H1 (cell line): ENCODE measurements around the gene FIBIN. TPM values are rescaled to one million over a fixed set of nuclear protein-coding genes. Genes with fewer than 3 reads are reported as not detected.

ENCODE experiments used
- CTCF ChIA-PET: fragments of 300-600 bp; sonication (Branson Sonifier 250); formaldehyde crosslinking; loops from one replicate; lab custom pipeline; 2021; ENCODE audit not compliant: partially characterized antibody; lab: Charles Lee
- POLR2A ChIA-PET: fragments of 300-600 bp; sonication (Branson Sonifier 250); formaldehyde crosslinking; loops from one replicate; lab custom pipeline; 2021; ENCODE audit warnings: inconsistent platforms; ENCODE audit not compliant: partially characterized antibody; lab: Charles Lee
- DNase-seq, 2 experiments: peaks; one replicate each; pipeline versions ENCODE4 v3.0.0 to v3.0.0-alpha.2; 2010 to 2022; ENCODE audit warnings: low spot score in 2 of 2, low read depth in 1 of 2, mixed read lengths in 1 of 2
- FAIRE-seq: peaks from 2 replicates; lab custom pipeline; 2011; peaks lifted over from hg19 to GRCh38; lab: Jason Lieb, UNC
- H2AFZ ChIP-seq: 2 replicates; pipeline ENCODE4 v1.8.1; 2012; ENCODE audit warnings: low read length, inconsistent platforms
- H2AK5ac ChIP-seq: 2 replicates; pipeline ENCODE4 v1.6.1; 2013; ENCODE audit warnings: low read depth, low read length
- H2BK120ac ChIP-seq: replicated peaks from 2 replicates; pipeline ENCODE3; 2013; ENCODE audit warnings: low read depth, low read length, inconsistent platforms
- H2BK12ac ChIP-seq: 2 replicates; pipeline ENCODE4 v1.6.1; 2013; ENCODE audit warnings: low read depth, low read length
- H2BK15ac ChIP-seq: 2 replicates; pipeline ENCODE4 v1.6.1; 2013; ENCODE audit warnings: low read length
- H2BK20ac ChIP-seq: 2 replicates; pipeline ENCODE4 v1.6.1; 2013; ENCODE audit warnings: low read length
- H2BK5ac ChIP-seq: 2 replicates; pipeline ENCODE4 v1.6.1; 2013; ENCODE audit warnings: low read depth, low read length
- H3K14ac ChIP-seq: 2 replicates; pipeline ENCODE4 v1.6.1; 2013; ENCODE audit warnings: inconsistent platforms; ENCODE audit not compliant: insufficient read length
- H3K18ac ChIP-seq: 2 replicates; pipeline ENCODE4 v1.6.1; 2013; ENCODE audit warnings: low read length; ENCODE audit errors: extremely low read depth
- H3K23ac ChIP-seq: 2 replicates; pipeline ENCODE4 v1.6.1; 2013; ENCODE audit warnings: inconsistent platforms; ENCODE audit not compliant: insufficient read length
- H3K23me2 ChIP-seq: 2 replicates; pipeline ENCODE4 v1.6.1; 2013; ENCODE audit warnings: low read depth, low read length
- H3K27ac ChIP-seq: 2 replicates; pipeline ENCODE4 v1.6.1; 2011; ENCODE audit warnings: low read depth, low read length, inconsistent platforms
- H3K27me3 ChIP-seq, 4 experiments: replicated peaks in 1 of 4; 1 replicate in 1 of 4; 2 replicates in 3 of 4; pipeline versions ENCODE4 v1.6.1 to v1.8.1; 2011 to 2013; ENCODE audit warnings: low read length in 3 of 4, mild to moderate bottlenecking in 3 of 4, inconsistent platforms in 2 of 4, mixed read lengths in 2 of 4, moderate library complexity in 1 of 4; ENCODE audit not compliant: control insufficient read depth in 3 of 4, insufficient read depth in 3 of 4; ENCODE audit errors: extremely low read depth in 1 of 4
- H3K36me3 ChIP-seq, 4 experiments: 2 replicates each; pipeline versions ENCODE4 v1.6.1 to v1.8.1; 2011 to 2013; ENCODE audit warnings: mild to moderate bottlenecking in 4 of 4, low read length in 3 of 4, moderate library complexity in 2 of 4, control low read depth in 1 of 4, inconsistent platforms in 1 of 4; ENCODE audit not compliant: insufficient read depth in 4 of 4, control insufficient read depth in 2 of 4
- H3K4ac ChIP-seq: replicated peaks from 2 replicates; pipeline ENCODE3; 2013; ENCODE audit warnings: low read length, low read depth, mixed read lengths, inconsistent platforms; ENCODE audit not compliant: insufficient read length
- H3K4me1 ChIP-seq, 4 experiments: replicated peaks in 1 of 4; 1 replicate in 1 of 4; 2 replicates in 3 of 4; pipeline versions ENCODE4 v1.6.1 to v1.8.1; 2011 to 2013; ENCODE audit warnings: low read length in 3 of 4, inconsistent platforms in 2 of 4, mixed read lengths in 1 of 4; ENCODE audit not compliant: insufficient read depth in 4 of 4, control insufficient read depth in 3 of 4
- H3K4me2 ChIP-seq, 2 experiments: 2 replicates each; pipeline versions ENCODE4 v1.6.1 to v1.8.1; 2011 to 2013; ENCODE audit warnings: low read depth in 2 of 2, low read length in 2 of 2, control low read depth in 1 of 2, inconsistent platforms in 1 of 2, mild to moderate bottlenecking in 1 of 2; ENCODE audit not compliant: insufficient read depth in 1 of 2
- H3K4me3 ChIP-seq, 4 experiments: fragments of 200-600, 300-600 bp in 1 of 4; sonication (generic), shearing (Covaris generic), sonication (Bioruptor Twin) in 1 of 4; 2 replicates each; pipeline versions ENCODE4 v1.5.1 to v1.8.1; 2011 to 2016; ENCODE audit warnings: low read length in 4 of 4, low read depth in 3 of 4, control low read depth in 2 of 4, inconsistent platforms in 2 of 4, mild to moderate bottlenecking in 2 of 4, mixed read lengths in 1 of 4, moderate library complexity in 1 of 4; ENCODE audit not compliant: insufficient read depth in 2 of 4; ENCODE audit errors: extremely low read depth in 1 of 4
- H3K56ac ChIP-seq: replicated peaks from 2 replicates; pipeline ENCODE3; 2013; ENCODE audit warnings: low read depth, mild to moderate bottlenecking, mixed read lengths, low read length, inconsistent platforms; ENCODE audit not compliant: insufficient read length
- H3K79me1 ChIP-seq: 2 replicates; pipeline ENCODE4 v1.6.1; 2013; ENCODE audit warnings: low read depth, low read length, control low read depth
- H3K79me2 ChIP-seq, 2 experiments: 2 replicates each; pipeline versions ENCODE4 v1.6.1 to v1.8.1; 2012 to 2013; ENCODE audit warnings: low read length in 2 of 2, mild to moderate bottlenecking in 2 of 2, inconsistent platforms in 1 of 2; ENCODE audit not compliant: insufficient read depth in 2 of 2, control insufficient read depth in 1 of 2
- H3K9ac ChIP-seq, 4 experiments: replicated peaks in 1 of 4; 1 replicate in 1 of 4; 2 replicates in 3 of 4; pipeline versions ENCODE4 v1.6.1 to v1.8.1; 2011 to 2013; ENCODE audit warnings: low read depth in 3 of 4, low read length in 3 of 4, control low read depth in 2 of 4, mild to moderate bottlenecking in 2 of 4, moderate library complexity in 2 of 4, inconsistent platforms in 1 of 4; ENCODE audit errors: extremely low read depth in 1 of 4
- H3K9me3 ChIP-seq, 2 experiments: 2 replicates each; pipeline versions ENCODE4 v1.6.1 to v1.8.1; 2012 to 2013; ENCODE audit warnings: mild to moderate bottlenecking in 2 of 2, moderate library complexity in 2 of 2, control low read depth in 1 of 2, inconsistent platforms in 1 of 2, low read depth in 1 of 2, low read length in 1 of 2, mixed read lengths in 1 of 2; ENCODE audit not compliant: insufficient read depth in 2 of 2
- H4K20me1 ChIP-seq, 2 experiments: replicated peaks in 1 of 2; 2 replicates each; pipeline versions ENCODE3 to v1.8.1; 2011 to 2013; ENCODE audit warnings: inconsistent platforms in 2 of 2, low read length in 2 of 2, mild to moderate bottlenecking in 1 of 2; ENCODE audit not compliant: insufficient read depth in 2 of 2, control insufficient read depth in 1 of 2
- H4K5ac ChIP-seq: 2 replicates; pipeline ENCODE4 v1.6.1; 2013; ENCODE audit warnings: low read length, low read depth, mixed read lengths, inconsistent platforms; ENCODE audit not compliant: insufficient read length
- H4K8ac ChIP-seq: 2 replicates; pipeline ENCODE4 v1.8.0; 2013; ENCODE audit warnings: mild to moderate bottlenecking, moderate library complexity, low read length, inconsistent platforms; ENCODE audit not compliant: insufficient read depth; ENCODE audit errors: extremely low read depth
- H4K91ac ChIP-seq: replicated peaks from 2 replicates; pipeline ENCODE3; 2013; ENCODE audit warnings: low read length, mixed read lengths, inconsistent platforms; ENCODE audit not compliant: insufficient read length
- CTBP2 ChIP-seq: IDR thresholded peaks from 2 replicates; pipeline ENCODE4 v1.7.0; 2011; ENCODE audit warnings: borderline replicate concordance, mild to moderate bottlenecking, moderate library complexity, mixed read lengths, low read length; ENCODE audit not compliant: insufficient read depth, insufficient read length
- NANOG ChIP-seq: IDR thresholded peaks from 2 replicates; pipeline ENCODE4 v1.6.1; 2011; ENCODE audit warnings: low read length, low read depth, mild to moderate bottlenecking, inconsistent platforms; ENCODE audit not compliant: insufficient read depth, poor library complexity, severe bottlenecking
- PHF8 ChIP-seq: fragments of 200-600 bp; sonication (generic); conservative IDR thresholded peaks from 2 replicates; pipeline ENCODE4 v1.7.1; 2012; ENCODE audit warnings: low read depth, mild to moderate bottlenecking, inconsistent platforms, low read length, moderate library complexity
- SP4 ChIP-seq: IDR thresholded peaks from 2 replicates; pipeline ENCODE4 v1.6.1; 2012; ENCODE audit warnings: low read length, inconsistent platforms
- SRF ChIP-seq: IDR thresholded peaks from 2 replicates; pipeline ENCODE4 v1.6.1; 2011; ENCODE audit warnings: mild to moderate bottlenecking, low read depth, low read length, moderate library complexity
- SUZ12 ChIP-seq: fragments of 200-600 bp; sonication (generic); IDR thresholded peaks from 2 replicates; pipeline ENCODE4 v1.6.1; 2012; ENCODE audit warnings: mild to moderate bottlenecking, inconsistent platforms, low read length, moderate library complexity, mixed read lengths
- TEAD4 ChIP-seq: IDR thresholded peaks from 2 replicates; pipeline ENCODE4 v1.6.1; 2012; ENCODE audit warnings: low read depth, low read length, inconsistent platforms, mixed read lengths
- WGBS, 2 experiments: shearing (Covaris generic) in 1 of 2; methylation state at CpG; one replicate each; pipeline versions ENCODE4 v1.1.6 to v1.1.7; 2013 to 2015; ENCODE audit warnings: low lambda C conversion rate in 2 of 2, mixed read lengths in 2 of 2, inconsistent platforms in 1 of 2, low coverage in 1 of 2, missing lambda C conversion rate in 1 of 2; ENCODE audit not compliant: insufficient replicate concordance in 2 of 2, insufficient coverage in 1 of 2, insufficient read length in 1 of 2; ENCODE audit errors: extremely low coverage in 1 of 2, missing lambda C conversion rate in 1 of 2; 5-methylcytosine and 5-hydroxymethylcytosine counted together
- polyA plus RNA-seq, 7 experiments: library from polyadenylated mRNA; depleted of rRNA in 3 of 7; stranded (reverse) in 5 of 7; unstranded in 2 of 7; fragments of >200 nt in 5 of 7; fragments of 200-250 nt in 2 of 7; gene quantifications; 1 replicate in 5 of 7; 2 replicates in 1 of 7; 4 replicates in 1 of 7; pipeline versions ENCODE4 v1.2.1 to v1.2.3, GENCODE V29; 2011 to 2013; ENCODE audit warnings: missing spikeins in 2 of 7, mixed read lengths in 2 of 7
- total RNA-seq: library from RNA; stranded (reverse); fragmentation: NEBNext Ultra II Directional; extraction: Animal tissue kit (Norgen Biotek cat#: 25700); gene quantifications from 2 replicates; pipeline ENCODE4 v1.2.1, GENCODE V29; 2021
- TF ChIP-seq, protein P1 (sequence below): IDR thresholded peaks from 2 replicates; pipeline ENCODE4 v1.6.1; 2011; ENCODE audit warnings: low read depth, mild to moderate bottlenecking, low read length; ENCODE audit not compliant: insufficient read depth
- TF ChIP-seq, protein P2 (sequence below): IDR thresholded peaks from 2 replicates; pipeline ENCODE4 v1.6.1; 2012; ENCODE audit warnings: inconsistent platforms
- TF ChIP-seq, protein P3 (sequence below), 3 experiments: IDR thresholded peaks; 1 replicate in 2 of 3; 2 replicates in 1 of 3; pipeline versions ENCODE4 v1.5.1 to v1.6.1; 2011; ENCODE audit warnings: low read length in 3 of 3, mild to moderate bottlenecking in 3 of 3, inconsistent platforms in 2 of 3, low read depth in 1 of 3, moderate library complexity in 1 of 3; ENCODE audit not compliant: insufficient read depth in 1 of 3; ENCODE audit errors: control extremely low read depth in 1 of 3

The FIBIN gene
- total and polyA plus RNA-seq, 2 of the 8 experiments (the other 6 are each of a cell fraction or from before 2014, with no cell fraction given): 0.38 to 0.45 TPM

DNA sequence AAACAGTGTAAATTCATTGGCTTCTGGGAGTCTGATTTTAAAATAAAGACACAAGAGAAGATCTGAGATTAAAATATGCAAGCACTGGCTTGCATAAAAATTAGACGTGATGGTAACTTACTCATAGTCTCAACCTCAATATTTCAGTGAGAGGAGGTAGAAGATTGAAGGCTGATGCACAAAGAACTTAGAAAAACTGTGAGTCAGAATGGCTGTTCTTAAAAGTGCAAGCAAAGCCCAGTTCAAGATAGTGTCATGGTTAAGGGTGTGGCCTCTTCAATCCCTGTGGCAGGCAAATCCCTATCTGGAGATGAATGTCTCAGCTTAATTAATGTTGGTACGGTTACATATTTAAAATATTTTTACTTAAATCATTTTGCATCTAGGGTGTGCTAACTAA is 33.6 kb upstream of the FIBIN start:
- no peak overlapping the region for H3K14ac ChIP-seq
- H3K79me2 ChIP-seq: no peaks in the 10 kb centered on the region
- DNase-seq (no peak), FAIRE-seq (no peak)
- no peaks in the 10 kb centered on the region; the same call in 1 of the 2 replicates for H3K23me2 ChIP-seq
- no peak overlapping the region for H2BK12ac ChIP-seq
- no peaks in the 10 kb centered on the region for H3K27me3 ChIP-seq
- POLR2A ChIA-PET: no interaction called here
- H3K79me1 ChIP-seq: no peaks in the 10 kb centered on the region
- no peak overlapping the region for H2BK15ac ChIP-seq
- no peak overlapping the region for H2BK5ac ChIP-seq
- no peak overlapping the region for H3K56ac ChIP-seq
- CTCF ChIA-PET: interaction anchor here (0.6 kb wide), 1 partner anchor 107 kb away, joined by 3 read pairs; no protein-coding TSS in a partner anchor
- H3K4me2 ChIP-seq: no peak overlapping the region
- H3K9me3 ChIP-seq: 0 out of 4 replicates have a peak, but pooled peaks cover 0 to 2% of the 10 kb centered on the region in 2 experiments
- H3K4ac ChIP-seq: no peak overlapping the region
- H3K18ac ChIP-seq: no peak overlapping the region
- H2AFZ ChIP-seq: no peak overlapping the region
- no peaks in the 10 kb centered on the region for H3K36me3 ChIP-seq
- H2BK20ac ChIP-seq: no peak overlapping the region
- WGBS, 2 experiments: 87% methylated on average over 2 of the region's 2 CpGs; no CpG with 5 or more reads in 1 of the 2 experiments
- no peak overlapping the region for H4K8ac ChIP-seq
- H3K27ac ChIP-seq: no peak overlapping the region
- H2BK120ac ChIP-seq: no peak overlapping the region
- no peak overlapping the region for H3K23ac ChIP-seq
- H4K91ac ChIP-seq: no peak overlapping the region
- no peak overlapping the region for H3K9ac ChIP-seq
- no peak overlapping the region for H2AK5ac ChIP-seq
- H3K4me1 ChIP-seq: no peaks in the 10 kb centered on the region
- H4K5ac ChIP-seq: no peak overlapping the region
- H3K4me3 ChIP-seq: no peak overlapping the region
- H4K20me1 ChIP-seq: no peaks in the 10 kb centered on the region
- TF ChIP-seq SRF (no peak), NANOG (no peak), CTBP2 (no peak), TEAD4 (no peak), SUZ12 (no peak), SP4 (no peak), PHF8 (no peak)
- TF ChIP-seq, protein P1, sequence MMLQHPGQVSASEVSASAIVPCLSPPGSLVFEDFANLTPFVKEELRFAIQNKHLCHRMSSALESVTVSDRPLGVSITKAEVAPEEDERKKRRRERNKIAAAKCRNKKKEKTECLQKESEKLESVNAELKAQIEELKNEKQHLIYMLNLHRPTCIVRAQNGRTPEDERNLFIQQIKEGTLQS: no peak
- TF ChIP-seq, protein P2, sequence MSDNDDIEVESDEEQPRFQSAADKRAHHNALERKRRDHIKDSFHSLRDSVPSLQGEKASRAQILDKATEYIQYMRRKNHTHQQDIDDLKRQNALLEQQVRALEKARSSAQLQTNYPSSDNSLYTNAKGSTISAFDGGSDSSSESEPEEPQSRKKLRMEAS: no peak
- TF ChIP-seq, protein P3, sequence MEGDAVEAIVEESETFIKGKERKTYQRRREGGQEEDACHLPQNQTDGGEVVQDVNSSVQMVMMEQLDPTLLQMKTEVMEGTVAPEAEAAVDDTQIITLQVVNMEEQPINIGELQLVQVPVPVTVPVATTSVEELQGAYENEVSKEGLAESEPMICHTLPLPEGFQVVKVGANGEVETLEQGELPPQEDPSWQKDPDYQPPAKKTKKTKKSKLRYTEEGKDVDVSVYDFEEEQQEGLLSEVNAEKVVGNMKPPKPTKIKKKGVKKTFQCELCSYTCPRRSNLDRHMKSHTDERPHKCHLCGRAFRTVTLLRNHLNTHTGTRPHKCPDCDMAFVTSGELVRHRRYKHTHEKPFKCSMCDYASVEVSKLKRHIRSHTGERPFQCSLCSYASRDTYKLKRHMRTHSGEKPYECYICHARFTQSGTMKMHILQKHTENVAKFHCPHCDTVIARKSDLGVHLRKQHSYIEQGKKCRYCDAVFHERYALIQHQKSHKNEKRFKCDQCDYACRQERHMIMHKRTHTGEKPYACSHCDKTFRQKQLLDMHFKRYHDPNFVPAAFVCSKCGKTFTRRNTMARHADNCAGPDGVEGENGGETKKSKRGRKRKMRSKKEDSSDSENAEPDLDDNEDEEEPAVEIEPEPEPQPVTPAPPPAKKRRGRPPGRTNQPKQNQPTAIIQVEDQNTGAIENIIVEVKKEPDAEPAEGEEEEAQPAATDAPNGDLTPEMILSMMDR (IDR thresholded peaks at IDR 0.05; ENCODE audit: control extremely low read depth in 1 of 3, insufficient read depth in 1 of 3, low read depth in 1 of 3, low read length in 3 of 3): no peak
